GM12872 (cell line): ENCODE results near the gene BPTF.

Experiments
- TF ChIP-seq, protein P1 (sequence below): IDR thresholded peaks from 3 replicates; pipeline ENCODE4 v1.5.1; 2011; ENCODE audit warnings: low read depth, mild to moderate bottlenecking, low read length, moderate library complexity; ENCODE audit not compliant: insufficient read depth

Gene BPTF

DNA sequence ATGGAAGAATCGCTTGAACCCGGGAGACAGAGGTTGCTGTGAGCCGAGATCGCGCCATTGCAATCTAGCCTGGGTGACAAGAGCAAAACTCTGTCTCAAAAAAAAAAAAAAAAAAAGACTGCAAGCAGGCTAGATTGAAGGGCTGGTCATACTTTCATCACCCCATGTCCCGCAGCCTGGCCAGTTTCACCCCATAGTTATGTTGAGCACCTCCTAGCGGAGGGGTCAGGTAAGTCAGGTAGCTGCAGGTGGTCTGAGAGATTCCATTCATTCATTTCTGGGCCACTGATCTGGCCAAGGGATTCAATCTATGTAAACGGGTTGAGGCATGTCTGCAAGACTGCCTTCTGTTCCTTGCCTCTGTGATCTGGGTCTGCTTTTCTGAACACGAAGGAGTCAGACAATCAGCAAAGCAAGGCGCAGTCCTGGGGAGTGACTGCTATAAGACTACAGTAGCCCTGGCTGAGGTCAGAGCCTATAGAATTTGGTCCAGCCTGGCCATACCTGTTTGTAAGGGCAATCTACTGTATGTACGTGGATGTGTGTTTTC lies 23.6 kb upstream of the BPTF start:
- TF ChIP-seq, protein P1, sequence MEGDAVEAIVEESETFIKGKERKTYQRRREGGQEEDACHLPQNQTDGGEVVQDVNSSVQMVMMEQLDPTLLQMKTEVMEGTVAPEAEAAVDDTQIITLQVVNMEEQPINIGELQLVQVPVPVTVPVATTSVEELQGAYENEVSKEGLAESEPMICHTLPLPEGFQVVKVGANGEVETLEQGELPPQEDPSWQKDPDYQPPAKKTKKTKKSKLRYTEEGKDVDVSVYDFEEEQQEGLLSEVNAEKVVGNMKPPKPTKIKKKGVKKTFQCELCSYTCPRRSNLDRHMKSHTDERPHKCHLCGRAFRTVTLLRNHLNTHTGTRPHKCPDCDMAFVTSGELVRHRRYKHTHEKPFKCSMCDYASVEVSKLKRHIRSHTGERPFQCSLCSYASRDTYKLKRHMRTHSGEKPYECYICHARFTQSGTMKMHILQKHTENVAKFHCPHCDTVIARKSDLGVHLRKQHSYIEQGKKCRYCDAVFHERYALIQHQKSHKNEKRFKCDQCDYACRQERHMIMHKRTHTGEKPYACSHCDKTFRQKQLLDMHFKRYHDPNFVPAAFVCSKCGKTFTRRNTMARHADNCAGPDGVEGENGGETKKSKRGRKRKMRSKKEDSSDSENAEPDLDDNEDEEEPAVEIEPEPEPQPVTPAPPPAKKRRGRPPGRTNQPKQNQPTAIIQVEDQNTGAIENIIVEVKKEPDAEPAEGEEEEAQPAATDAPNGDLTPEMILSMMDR, result peak; percentile 58

DNA sequence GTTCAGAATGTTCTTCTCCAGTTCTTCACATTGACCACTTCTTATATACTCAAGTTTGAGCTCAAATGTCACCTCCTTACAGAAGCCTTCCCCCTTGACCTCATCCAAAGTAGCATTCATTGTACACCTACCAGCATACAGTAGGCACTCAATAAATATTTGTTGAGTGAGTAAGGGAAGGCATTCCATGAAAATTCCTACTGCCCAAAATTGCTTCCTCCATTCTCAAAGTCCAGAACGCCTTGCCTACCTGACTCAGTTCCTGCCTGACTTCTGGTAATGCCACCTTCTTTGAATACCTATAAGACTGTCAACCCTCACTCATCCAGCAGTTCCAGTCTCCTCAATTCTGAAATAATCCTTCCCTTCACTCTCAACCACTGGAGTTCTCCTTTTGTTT lies 14.8 kb upstream of the BPTF start:
- TF ChIP-seq, protein P1, result no peak

DNA sequence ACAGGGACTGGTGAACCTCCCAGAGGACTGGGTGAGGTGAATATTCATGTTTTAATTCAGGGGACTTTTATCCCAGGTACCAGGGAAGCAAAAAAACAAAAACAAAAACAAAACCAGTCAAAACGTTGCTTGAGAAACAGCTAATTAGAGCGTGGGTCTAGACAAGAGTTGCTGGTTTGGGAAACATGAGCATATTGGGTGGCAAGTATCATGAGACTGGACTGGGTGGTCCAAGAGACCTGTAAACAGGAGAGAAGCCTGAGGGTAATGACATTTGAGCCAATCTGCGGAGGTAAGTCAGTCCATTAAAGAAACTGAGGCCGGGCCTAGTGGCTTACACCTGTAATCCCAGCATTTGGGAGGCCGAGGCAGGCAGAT lies 11.5 kb upstream of the BPTF start:
- TF ChIP-seq, protein P1, result no peak

DNA sequence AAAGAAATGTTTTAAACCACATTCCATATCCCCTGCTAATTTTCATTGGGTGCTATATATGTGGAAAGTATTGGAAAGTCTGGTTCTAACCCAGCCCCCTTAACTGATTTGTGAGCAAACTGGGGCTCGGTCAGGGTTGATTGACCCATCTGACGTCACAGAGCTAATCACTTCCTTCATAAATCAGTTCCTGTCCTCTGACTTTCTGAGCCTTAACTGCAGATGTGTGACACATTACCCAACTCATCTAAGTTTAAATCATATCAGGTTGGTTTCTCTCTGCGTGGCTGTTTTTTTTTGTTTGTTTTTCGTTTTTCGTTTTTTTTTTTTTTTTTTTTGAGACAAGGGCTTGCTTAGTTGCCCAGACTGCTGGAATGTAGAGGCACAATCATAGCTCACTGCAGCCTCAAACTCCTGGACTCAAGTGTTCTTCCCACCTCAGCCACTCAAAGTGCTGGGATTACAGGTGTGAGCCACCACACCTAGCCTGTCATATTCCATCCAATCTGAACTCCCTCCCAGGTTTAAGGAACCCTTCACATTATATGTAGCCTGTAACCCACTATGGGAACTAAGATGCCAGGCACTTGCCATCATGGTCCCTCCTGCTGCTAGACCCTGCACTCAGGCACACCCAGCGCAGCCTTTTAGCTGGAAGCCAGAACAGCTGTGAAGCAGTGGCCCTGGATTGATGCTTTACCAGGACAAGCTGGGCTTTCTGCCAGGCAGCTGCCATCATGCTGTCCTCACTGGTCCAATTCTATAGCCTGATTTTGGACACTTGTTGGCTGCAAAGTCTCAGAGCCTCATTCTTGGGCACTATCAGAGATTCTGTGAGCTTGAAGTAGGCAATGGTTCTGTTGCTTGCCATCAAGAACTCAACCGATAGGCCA lies 6.9 kb upstream of the BPTF start:
- TF ChIP-seq, protein P1, result no peak

DNA sequence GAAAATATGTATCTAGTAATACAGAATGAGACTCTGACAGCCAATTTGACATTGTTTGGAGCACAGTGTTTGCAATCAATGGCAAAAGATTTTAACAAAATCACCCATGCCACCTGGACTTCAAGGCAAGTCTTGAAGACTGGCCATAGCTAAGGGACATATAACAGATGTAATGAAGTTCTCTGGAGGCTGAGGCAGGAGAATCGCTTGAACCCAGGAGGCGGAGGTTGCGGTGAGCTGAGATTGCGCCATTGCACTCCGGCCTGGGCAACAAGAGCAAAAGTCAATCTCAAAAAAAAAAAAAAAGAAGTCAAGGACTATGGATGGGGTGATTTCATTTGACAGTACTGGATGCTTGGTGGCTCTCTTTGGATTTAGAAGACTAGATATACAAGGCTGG lies 5.6 kb upstream of the BPTF start:
- TF ChIP-seq, protein P1, result no peak

DNA sequence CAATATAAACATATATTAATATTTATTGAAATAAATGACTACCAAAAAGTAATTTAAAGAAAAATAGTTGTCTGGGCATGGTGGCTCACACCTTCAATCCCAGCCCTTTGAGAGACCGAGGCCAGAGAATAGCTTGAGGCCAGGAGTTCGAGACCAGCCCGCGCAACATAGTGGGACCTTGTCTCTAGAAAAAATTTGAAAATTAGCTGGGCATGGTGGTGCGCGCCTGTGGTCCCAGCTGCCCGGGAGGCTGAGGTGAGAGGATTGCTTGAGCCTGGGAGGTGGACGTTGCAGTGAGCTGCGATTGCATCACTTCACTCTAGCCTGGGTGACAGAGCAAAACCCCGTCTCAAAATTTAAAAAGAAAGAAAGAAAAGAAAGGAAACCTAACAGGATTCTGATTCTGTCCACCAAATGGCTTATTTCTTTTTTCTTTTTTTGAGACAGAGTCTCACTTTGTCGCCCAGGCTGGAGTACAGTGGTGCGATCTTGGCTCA lies 3.4 kb upstream of the BPTF start:
- TF ChIP-seq, protein P1, result no peak

DNA sequence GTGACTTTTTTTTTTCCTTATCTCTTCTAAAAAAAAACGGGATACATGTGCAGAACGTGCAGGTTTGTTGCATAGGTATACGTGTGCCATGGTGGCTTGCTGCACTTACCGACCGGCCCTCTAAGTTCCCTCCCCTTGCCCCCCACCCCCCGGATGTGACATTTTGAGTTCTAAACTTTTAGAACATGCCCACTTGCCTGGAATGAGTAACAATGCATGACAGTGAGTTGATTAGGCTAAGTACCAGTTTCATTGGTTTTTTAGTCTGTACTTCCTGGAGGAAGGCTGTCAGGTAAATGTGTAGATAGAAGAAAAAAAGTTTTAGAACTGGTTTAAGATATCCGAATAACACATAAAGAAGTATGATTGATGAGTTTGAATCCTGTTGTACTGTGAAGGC lies 4.0 kb downstream of the BPTF start:
- TF ChIP-seq, protein P1, result no peak
